Pancreas (tissue), 10 donors: ENCODE results near the gene ARHGAP6. TPM values are rescaled to one million over a fixed set of nuclear protein-coding genes. Genes with fewer than 3 reads are reported as not detected.

Experiments used
- ATAC-seq, 4 donors: fragments of 200-7000 bp; cut with Tn5 transposase; one replicate each; pipeline versions ENCODE4 v1.8.0 to v1.9.1; 2020; ENCODE audit warnings: mild to moderate bottlenecking in 4 of 4, moderate library complexity in 4 of 4
- DNase-seq, 6 donors: peaks; one replicate each; pipeline ENCODE4 v3.0.0-alpha.2; 2020
- FAIRE-seq: peaks from 2 replicates; lab custom pipeline; 2012; peaks lifted over from hg19 to GRCh38; lab: Jason Lieb, UNC
- H3K27ac ChIP-seq, 4 donors: fragments of 200-600 bp; sonication (generic); 1 replicate in 3 of 4; 2 replicates in 1 of 4; pipeline versions ENCODE4 v1.5.0 to v1.8.0; 2020
- H3K27me3 ChIP-seq, 4 donors: fragments of 200-600 bp; one replicate each; pipeline ENCODE4 v1.8.0; 2021
- H3K36me3 ChIP-seq, 3 donors: fragments of 200-600 bp; sonication (generic) in 1 of 3; one replicate each; pipeline versions ENCODE4 v1.5.0 to v1.8.0; 2020 to 2021
- H3K4me1 ChIP-seq, 3 donors: fragments of 200-600 bp; one replicate each; pipeline ENCODE4 v1.8.0; 2021
- H3K4me3 ChIP-seq, 4 donors: fragments of 200-600 bp; sonication (generic) in 2 of 4; one replicate each; pipeline versions ENCODE4 v1.5.0 to v1.8.0; 2020 to 2021
- H3K9me3 ChIP-seq, 4 donors: fragments of 200-600 bp; one replicate each; pipeline ENCODE4 v1.8.0; 2021
- WGBS, 2 donors: extraction: QIAGEN DNeasy Blood & Tissue Kit; methylation state at CpG; one replicate each; pipeline ENCODE4 v1.1.7; 2013; 5-methylcytosine and 5-hydroxymethylcytosine counted together
- intact Hi-C, 3 donors: fragments of 100-400 bp; cut with DNase I; formaldehyde crosslinking; loops; one replicate each; pipeline versions ENCODE4 v1.11.1 to v1.14.2; 2022
- polyA plus RNA-seq, 2 donors: library from polyadenylated mRNA; stranded (reverse); fragments of 200-250 nt; gene quantifications; one replicate each; pipeline ENCODE4 v1.2.3, GENCODE V29; 2013
- total RNA-seq, 6 donors: library from RNA; stranded (reverse); fragmentation: NEBNext Ultra II Directional in 4 of 6; extraction: Animal tissue kit (Norgen Biotek cat#: 25700) in 4 of 6; gene quantifications; one replicate each; pipeline versions ENCODE4 v1.2.1 to v1.2.4, GENCODE V29; 2021 to 2023
- TF ChIP-seq, protein P1 (sequence below), 4 donors: fragments of 200-600 bp; sonication (generic) in 3 of 4; IDR thresholded peaks; one replicate each; pipeline versions ENCODE4 v1.5.0 to v1.8.0; 2021; ENCODE audit warnings: antibody characterized with exemption in 4 of 4
- donor health status: healthy with polysubstance abuse.
- donor health status: DM: no; HTN: no; CAD: no; lungs with moderate emphysema.
- donor health status: DM: no; HTN: no; CAD: no.
- donor health status: control.
- donor health status: control.
- donor health status: Bipolar disorder and iron deficiency.
- donor health status: DM: yes; HTN: yes; CAD: no.
- donor health status: DM: no; HTN: no; CAD: no.
- donor health status: DM: no; HTN: no; CAD: no.
- donor health status: DM: yes; HTN: yes; CAD: no.

Gene ARHGAP6
- total and polyA plus RNA-seq, 8 donors, result 0.79 to 3.3 (median 1.1) TPM

DNA sequence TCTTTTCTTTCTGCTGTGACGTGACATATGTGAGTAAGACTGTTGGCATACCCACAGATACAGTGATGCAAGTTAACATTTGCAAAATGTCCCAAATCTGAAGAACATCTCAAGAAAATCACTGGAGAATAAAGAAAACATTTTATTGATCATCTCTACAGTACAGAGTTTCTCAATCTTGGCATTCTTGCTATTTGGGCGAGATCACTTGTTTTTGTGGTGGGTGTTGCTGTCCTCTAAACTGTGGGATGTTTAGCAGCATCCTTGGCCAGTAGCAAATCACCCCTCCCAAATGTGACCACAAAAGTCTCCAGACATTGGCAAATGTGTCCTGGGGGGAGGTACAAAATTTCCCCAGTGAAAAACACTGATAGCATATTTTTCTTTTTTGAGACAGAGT, 343.7 kb downstream of the ARHGAP6 start:
- Histone ChIP-seq H3K9me3 (no peaks in the 10 kb centered on the region), H3K27me3 (peaks cover 0 to 9% (median 3%) of the 10 kb centered on the region in 4 donors), H3K27ac (no peak overlapping the region), H3K36me3 (no peaks in the 10 kb centered on the region), H3K4me3 (no peak overlapping the region), H3K4me1 (no peaks in the 10 kb centered on the region)
- ATAC-seq (no peak), DNase-seq (no peak), FAIRE-seq (no peak)
- intact Hi-C loops, result no loop called here
- 54% methylated on average over 2 of the region's 2 CpGs for WGBS, 2 donors
- TF ChIP-seq, protein P1, sequence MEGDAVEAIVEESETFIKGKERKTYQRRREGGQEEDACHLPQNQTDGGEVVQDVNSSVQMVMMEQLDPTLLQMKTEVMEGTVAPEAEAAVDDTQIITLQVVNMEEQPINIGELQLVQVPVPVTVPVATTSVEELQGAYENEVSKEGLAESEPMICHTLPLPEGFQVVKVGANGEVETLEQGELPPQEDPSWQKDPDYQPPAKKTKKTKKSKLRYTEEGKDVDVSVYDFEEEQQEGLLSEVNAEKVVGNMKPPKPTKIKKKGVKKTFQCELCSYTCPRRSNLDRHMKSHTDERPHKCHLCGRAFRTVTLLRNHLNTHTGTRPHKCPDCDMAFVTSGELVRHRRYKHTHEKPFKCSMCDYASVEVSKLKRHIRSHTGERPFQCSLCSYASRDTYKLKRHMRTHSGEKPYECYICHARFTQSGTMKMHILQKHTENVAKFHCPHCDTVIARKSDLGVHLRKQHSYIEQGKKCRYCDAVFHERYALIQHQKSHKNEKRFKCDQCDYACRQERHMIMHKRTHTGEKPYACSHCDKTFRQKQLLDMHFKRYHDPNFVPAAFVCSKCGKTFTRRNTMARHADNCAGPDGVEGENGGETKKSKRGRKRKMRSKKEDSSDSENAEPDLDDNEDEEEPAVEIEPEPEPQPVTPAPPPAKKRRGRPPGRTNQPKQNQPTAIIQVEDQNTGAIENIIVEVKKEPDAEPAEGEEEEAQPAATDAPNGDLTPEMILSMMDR (IDR thresholded peaks at IDR 0.05), result no peak

DNA sequence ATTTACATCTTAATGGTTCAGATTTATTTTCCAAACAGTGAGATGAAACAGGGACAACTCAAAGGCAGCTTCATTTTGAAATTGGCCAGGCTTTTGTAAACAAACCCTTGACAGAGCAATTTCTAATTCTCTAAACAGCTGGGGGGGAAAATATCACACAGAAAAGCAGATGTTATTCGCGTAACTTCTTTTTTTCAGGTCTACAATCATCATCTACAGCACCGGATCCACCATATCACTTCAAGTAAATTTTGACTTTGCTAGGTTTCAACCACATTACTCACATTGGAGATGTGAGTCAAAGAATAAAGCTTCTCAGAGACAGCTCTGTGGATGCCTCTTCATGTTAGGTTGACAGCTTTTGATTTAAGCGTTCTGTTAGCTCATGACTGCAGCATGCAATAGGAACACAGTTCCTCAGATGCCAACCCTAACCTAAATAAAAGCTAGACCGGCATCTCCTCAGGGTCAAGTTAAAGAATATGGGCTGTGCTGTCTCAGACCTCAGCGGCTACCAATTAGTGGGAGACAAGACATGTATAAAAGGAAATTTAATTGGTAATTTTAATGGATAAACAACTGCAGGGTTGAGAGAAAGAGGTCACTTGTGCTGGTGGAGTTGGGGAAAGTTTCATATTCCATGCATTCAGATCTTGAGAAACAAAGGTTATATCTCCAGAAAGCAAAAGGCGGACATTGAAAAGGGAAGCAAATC, 345.8 kb downstream of the ARHGAP6 start:
- Histone ChIP-seq H3K36me3 (no peaks in the 10 kb centered on the region), H3K27me3 (peaks cover 0 to 9% (median 3%) of the 10 kb centered on the region in 4 donors), H3K9me3 (no peaks in the 10 kb centered on the region), H3K4me3 (no peak overlapping the region), H3K4me1 (no peaks in the 10 kb centered on the region), H3K27ac (no peak overlapping the region)
- no peak for DNase-seq
- FAIRE-seq, result no peak
- intact Hi-C loops, result no loop called here
- TF ChIP-seq, protein P1 (IDR thresholded peaks at IDR 0.05), result no peak
- 62 to 70% methylated on average over 7 of the region's 7 CpGs for WGBS, 2 donors
- ATAC-seq, result no peak

DNA sequence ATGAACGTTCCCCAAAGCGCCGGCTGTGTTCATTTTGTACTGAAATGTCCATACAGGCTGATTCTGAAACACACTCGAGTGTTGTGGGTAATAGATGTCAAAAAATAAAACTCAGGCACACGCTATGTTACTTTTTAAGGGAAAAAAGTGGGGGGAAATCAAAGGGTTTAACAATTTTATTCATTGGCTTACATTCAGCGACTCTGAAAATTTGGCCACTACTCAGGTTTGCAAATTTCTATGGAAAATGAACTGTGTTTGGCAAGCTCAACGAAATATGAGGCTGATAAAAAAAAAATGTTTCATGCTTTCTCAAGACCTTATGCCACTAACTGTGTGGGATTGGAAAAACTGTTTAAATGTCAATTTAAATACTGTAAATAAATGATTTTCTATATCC, 354.0 kb downstream of the ARHGAP6 start:
- intact Hi-C loops, result no loop called here
- WGBS, 2 donors, result 58 to 67% methylated on average over 7 of the region's 7 CpGs

DNA sequence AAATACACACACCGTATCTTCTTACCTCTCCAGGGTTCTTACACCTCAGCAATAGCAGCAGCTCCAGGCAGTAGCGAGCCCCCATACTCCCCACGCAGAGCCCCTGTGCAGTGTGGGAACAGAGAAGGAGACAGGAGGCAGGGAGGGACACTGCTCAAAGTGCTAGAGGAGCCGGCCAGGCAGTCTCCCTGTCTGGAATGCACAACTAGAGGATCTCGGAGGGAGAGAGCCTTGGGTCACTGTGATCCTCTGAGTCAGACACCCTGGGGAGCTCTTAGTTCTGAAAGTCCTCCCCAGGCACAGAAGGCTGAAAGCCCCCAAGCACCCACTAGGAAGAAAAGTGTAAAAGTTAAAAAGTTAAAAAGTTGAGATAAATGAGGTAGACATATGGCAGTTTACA, 356.5 kb downstream of the ARHGAP6 start:
- intact Hi-C loops, result no loop called here
- Histone ChIP-seq H3K36me3 (no peaks in the 10 kb centered on the region), H3K27ac (no peak overlapping the region), H3K27me3 (peaks cover 0 to 11% (median 0%) of the 10 kb centered on the region in 4 donors), H3K4me3 (no peak overlapping the region), H3K9me3 (no peaks in the 10 kb centered on the region), H3K4me1 (no peaks in the 10 kb centered on the region)
- ATAC-seq (no peak), FAIRE-seq (no peak), DNase-seq (no peak)
- WGBS, 2 donors, result 64 to 65% methylated on average over 5 of the region's 5 CpGs
- TF ChIP-seq, protein P1 (IDR thresholded peaks at IDR 0.05), result no peak

More for the DNA sequence above, 354.0 kb downstream of the ARHGAP6 start:
- DNase-seq, result no peak
- no peaks in the 10 kb centered on the region for H3K9me3 ChIP-seq
- no peaks in the 10 kb centered on the region for H3K36me3 ChIP-seq
- no peak overlapping the region for H3K4me3 ChIP-seq
- no peak for ATAC-seq
- H3K4me1 ChIP-seq, result no peaks in the 10 kb centered on the region
- peaks cover 0 to 11% (median 0%) of the 10 kb centered on the region in 4 donors for H3K27me3 ChIP-seq
- H3K27ac ChIP-seq, result no peak overlapping the region
- no peak for FAIRE-seq
- TF ChIP-seq, protein P1 (IDR thresholded peaks at IDR 0.05), result no peak

DNA sequence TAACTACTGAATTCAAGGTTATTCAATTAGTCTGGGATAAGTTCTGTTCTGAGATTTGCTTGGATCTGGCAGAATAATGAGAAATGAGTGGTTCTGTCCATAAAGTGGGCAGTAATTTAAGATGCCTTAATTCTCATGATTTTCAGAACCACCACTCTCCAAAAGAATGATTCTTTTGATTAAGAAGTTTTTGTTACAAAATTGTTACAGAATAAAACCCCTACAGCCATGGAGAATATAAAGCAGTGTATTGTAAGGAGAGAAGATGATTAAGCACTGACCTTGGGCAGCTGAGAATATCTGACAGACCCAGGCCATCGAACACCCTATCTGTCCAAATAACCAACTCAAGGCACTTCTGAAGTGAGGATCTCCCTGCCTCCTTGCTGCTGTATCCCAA, 360.1 kb downstream of the ARHGAP6 start:
- H3K27me3 ChIP-seq, result peaks cover 0 to 11% (median 0%) of the 10 kb centered on the region in 4 donors
- H3K27ac ChIP-seq, result no peak overlapping the region
- intact Hi-C loops, result no loop called here
- ATAC-seq (no peak), DNase-seq (no peak), FAIRE-seq (no peak)
- H3K9me3 ChIP-seq, result no peaks in the 10 kb centered on the region
- 29 to 39% methylated on average over 1 of the region's 1 CpG for WGBS, 2 donors
- no peak overlapping the region for H3K4me3 ChIP-seq
- H3K36me3 ChIP-seq, result no peaks in the 10 kb centered on the region
- no peaks in the 10 kb centered on the region for H3K4me1 ChIP-seq
- TF ChIP-seq, protein P1 (IDR thresholded peaks at IDR 0.05), result no peak
